Caco-2 (cell line): ENCODE data around the gene ZNF501. TPM values are rescaled to one million over a fixed set of nuclear protein-coding genes. Genes with fewer than 3 reads are reported as not detected.

Source experiments
- Bru-seq: library from RNA; stranded (reverse); fragments of 400-500 nt; gene quantifications from one replicate; lab custom pipeline; 2021; lab: Mats Ljungman, UMichigan
- BruChase-seq, 2 experiments: library from RNA; stranded (reverse); fragments of 400-500 nt; gene quantifications; one replicate each; lab custom pipeline; 2021; lab: Mats Ljungman, UMichigan
- BruUV-seq: library from RNA; stranded (reverse); fragments of 400-500 nt; replicated peaks from 2 replicates; lab custom pipeline; 2021; lab: Mats Ljungman, UMichigan
- CTCF ChIA-PET: fragments of 300-600 bp; sonication (Branson Sonifier 250); formaldehyde crosslinking; loops from one replicate; lab custom pipeline; 2022; ENCODE audit warnings: antibody characterized with exemption; lab: Charles Lee
- POLR2A ChIA-PET: fragments of 300-600 bp; sonication (Branson Sonifier 250); formaldehyde crosslinking; loops from one replicate; lab custom pipeline; 2022; ENCODE audit warnings: antibody characterized with exemption; lab: Charles Lee
- DNase-seq, 2 experiments: peaks; one replicate each; pipeline versions ENCODE4 v3.0.0 to v3.0.0-alpha.2; 2020 to 2022
- H3K27me3 ChIP-seq: replicated peaks from 2 replicates; pipeline ENCODE4 v1.6.0; 2011; ENCODE audit warnings: low read length; ENCODE audit not compliant: control insufficient read depth, insufficient read depth
- H3K36me3 ChIP-seq: 2 replicates; pipeline ENCODE4 v1.5.1; 2011; ENCODE audit warnings: low read length; ENCODE audit not compliant: control insufficient read depth, insufficient read depth
- H3K4me1 ChIP-seq: fragments of 250-450 bp; sonication (Bioruptor Pico); 2 replicates; pipeline ENCODE4 v1.5.1; 2020; ENCODE audit warnings: mild to moderate bottlenecking
- H3K4me3 ChIP-seq: 2 replicates; pipeline ENCODE4 v1.5.1; 2011; ENCODE audit warnings: low read depth, mild to moderate bottlenecking, control low read depth, low read length
- H3K9me3 ChIP-seq: fragments of 250-450 bp; sonication (Bioruptor Pico); 2 replicates; pipeline ENCODE4 v1.5.1; 2020; ENCODE audit warnings: mild to moderate bottlenecking, moderate library complexity
- H3K27ac Mint-ChIP-seq: one replicate; pipeline ENCODE4 v1.8.0; 2022; ENCODE audit warnings: mixed read lengths; ENCODE audit not compliant: unreplicated experiment
- H3K27me3 Mint-ChIP-seq: one replicate; pipeline ENCODE4 v1.8.0; 2022; ENCODE audit warnings: mixed read lengths; ENCODE audit not compliant: insufficient read depth, unreplicated experiment
- H3K36me3 Mint-ChIP-seq: one replicate; pipeline ENCODE4 v1.8.0; 2022; ENCODE audit warnings: mild to moderate bottlenecking, mixed read lengths; ENCODE audit not compliant: insufficient read depth, unreplicated experiment
- H3K4me1 Mint-ChIP-seq: one replicate; pipeline ENCODE4 v1.8.0; 2022; ENCODE audit warnings: low read depth, mixed read lengths; ENCODE audit not compliant: unreplicated experiment
- H3K4me3 Mint-ChIP-seq: one replicate; pipeline ENCODE4 v1.8.0; 2022; ENCODE audit warnings: mild to moderate bottlenecking, moderate library complexity, mixed read lengths; ENCODE audit not compliant: unreplicated experiment
- H3K9me3 Mint-ChIP-seq: one replicate; pipeline ENCODE4 v1.8.0; 2022; ENCODE audit warnings: mixed read lengths; ENCODE audit not compliant: unreplicated experiment
- intact Hi-C: fragments of 100-400 bp; cut with micrococcal nuclease; formaldehyde crosslinking; loops from one replicate; pipeline ENCODE4 v1.10.0; 2022; ENCODE audit not compliant: unreplicated experiment
- long read RNA-seq: library from polyadenylated mRNA; stranded (forward); transcript quantifications from one replicate; pipeline ENCODE4 v2.0.0, GENCODE V29; 2022
- total RNA-seq: library from RNA; stranded (reverse); gene quantifications from 2 replicates; pipeline ENCODE4 v1.2.3, GENCODE V29; 2022
- TF ChIP-seq, protein P1 (sequence below), 2 experiments: fragments of 200-600 bp in 1 of 2; IDR thresholded peaks; 1 replicate in 1 of 2; 2 replicates in 1 of 2; pipeline versions ENCODE4 v1.5.1 to v1.8.0; 2011 to 2022; ENCODE audit warnings: antibody characterized with exemption in 1 of 2, control low read depth in 1 of 2, inconsistent platforms in 1 of 2, low read depth in 1 of 2, low read length in 1 of 2, mild to moderate bottlenecking in 1 of 2, moderate library complexity in 1 of 2; ENCODE audit not compliant: insufficient read depth in 1 of 2, severe bottlenecking in 1 of 2, unreplicated experiment in 1 of 2

The ZNF501 gene
- total RNA-seq (3.2 and 3.3 TPM in 2 replicates), Bru-seq, nascent RNA (percentile 67 among the genes with signal in this experiment), BruChase-seq, experiment 1, labeled RNA remaining after a 2-hour chase (percentile 58 among the genes with signal in this experiment), BruChase-seq, experiment 2, labeled RNA remaining after a 6-hour chase (percentile 42 among the genes with signal in this experiment)
- long read RNA-seq, partial matches to known transcripts, result 0 of 3 reads
- long read RNA-seq, other reads (novel, unspliced or antisense), result 1 of 3 reads

DNA sequence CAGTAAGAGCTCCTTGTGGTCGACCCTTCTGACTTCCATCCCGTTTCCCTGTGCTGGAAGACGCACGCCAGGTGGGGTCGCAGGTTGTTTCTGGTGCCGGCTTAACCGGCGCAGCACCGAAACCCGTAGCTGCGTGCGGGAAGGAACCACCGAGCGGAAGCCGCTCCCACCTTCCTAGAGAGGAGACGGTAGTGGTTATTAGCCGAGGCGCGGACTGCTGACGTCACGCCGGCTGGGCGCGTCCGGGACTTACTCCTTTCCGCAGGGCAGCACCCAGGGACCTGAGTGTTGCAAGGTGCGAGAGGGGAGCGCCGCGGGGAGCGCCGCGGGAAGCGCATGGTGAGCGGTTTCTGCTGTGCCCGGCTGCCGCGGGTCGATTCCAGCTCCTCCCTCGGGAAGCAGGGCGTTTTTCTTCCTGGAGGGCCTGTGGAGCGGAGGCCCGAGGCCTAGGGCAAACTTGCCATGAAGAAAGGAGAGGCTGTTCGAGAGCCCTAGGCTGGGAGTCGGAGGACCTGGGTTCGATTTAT is at the start of gene ZNF501:
Gene ZNF501 (plus strand): TSS at position 252 of the 527 bp plus-strand sequence. CDS start 4,787 bp downstream, outside the sequence.
- Mint-ChIP-seq H3K4me1 (no peaks in the 10 kb centered on the region), H3K36me3 (peaks cover 25% of the 10 kb centered on the region), H3K4me3 (peak within 1 kb of the TSS; percentile 96), H3K27ac (peak within 1 kb of the TSS; percentile 97), H3K9me3 (peaks cover 44% of the 10 kb centered on the region), H3K27me3 (no peaks in the 10 kb centered on the region)
- TF ChIP-seq, protein P1, sequence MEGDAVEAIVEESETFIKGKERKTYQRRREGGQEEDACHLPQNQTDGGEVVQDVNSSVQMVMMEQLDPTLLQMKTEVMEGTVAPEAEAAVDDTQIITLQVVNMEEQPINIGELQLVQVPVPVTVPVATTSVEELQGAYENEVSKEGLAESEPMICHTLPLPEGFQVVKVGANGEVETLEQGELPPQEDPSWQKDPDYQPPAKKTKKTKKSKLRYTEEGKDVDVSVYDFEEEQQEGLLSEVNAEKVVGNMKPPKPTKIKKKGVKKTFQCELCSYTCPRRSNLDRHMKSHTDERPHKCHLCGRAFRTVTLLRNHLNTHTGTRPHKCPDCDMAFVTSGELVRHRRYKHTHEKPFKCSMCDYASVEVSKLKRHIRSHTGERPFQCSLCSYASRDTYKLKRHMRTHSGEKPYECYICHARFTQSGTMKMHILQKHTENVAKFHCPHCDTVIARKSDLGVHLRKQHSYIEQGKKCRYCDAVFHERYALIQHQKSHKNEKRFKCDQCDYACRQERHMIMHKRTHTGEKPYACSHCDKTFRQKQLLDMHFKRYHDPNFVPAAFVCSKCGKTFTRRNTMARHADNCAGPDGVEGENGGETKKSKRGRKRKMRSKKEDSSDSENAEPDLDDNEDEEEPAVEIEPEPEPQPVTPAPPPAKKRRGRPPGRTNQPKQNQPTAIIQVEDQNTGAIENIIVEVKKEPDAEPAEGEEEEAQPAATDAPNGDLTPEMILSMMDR (IDR thresholded peaks at IDR 0.05; ENCODE audit: insufficient read depth in 1 of 2, low read depth in 1 of 2, low read length in 1 of 2, severe bottlenecking in 1 of 2, unreplicated experiment in 1 of 2), result peak in 1 of 2 experiments; percentile 16
- ChIA-PET POLR2A (interaction anchor here (0.6 to 1.1 kb wide), 4 partner anchors 17 to 246 kb away, joined by 3 to 6 read pairs (median 4); partner anchors contain the start of genes KIAA1143, KIF15, ZDHHC3 and ZNF502), CTCF (interaction anchor here (0.5 to 1.2 kb wide), 2 partner anchors 17 to 1028 kb away, joined by 4 to 5 read pairs; partner anchors contain the start of gene ZNF502)
- DNase-seq, result peak; percentile 94 to 95
- intact Hi-C loops, result loop anchor here (1.0 kb wide), 2 partner anchors 17 to 32 kb away; partner anchors contain the start of genes KIAA1143, KIF15 and ZNF502
- peak within 1 kb of the TSS; percentile 83 for H3K4me3 ChIP-seq
- H3K9me3 ChIP-seq, result peaks cover 45% of the 10 kb centered on the region
- H3K36me3 ChIP-seq, result peaks cover 2% of the 10 kb centered on the region; the same call in 1 of the 2 replicates
- no peaks in the 10 kb centered on the region for H3K27me3 ChIP-seq
- BruUV-seq, result no TSS peak
- H3K4me1 ChIP-seq, result no peaks in the 10 kb centered on the region; the same call in 1 of the 2 replicates

DNA sequence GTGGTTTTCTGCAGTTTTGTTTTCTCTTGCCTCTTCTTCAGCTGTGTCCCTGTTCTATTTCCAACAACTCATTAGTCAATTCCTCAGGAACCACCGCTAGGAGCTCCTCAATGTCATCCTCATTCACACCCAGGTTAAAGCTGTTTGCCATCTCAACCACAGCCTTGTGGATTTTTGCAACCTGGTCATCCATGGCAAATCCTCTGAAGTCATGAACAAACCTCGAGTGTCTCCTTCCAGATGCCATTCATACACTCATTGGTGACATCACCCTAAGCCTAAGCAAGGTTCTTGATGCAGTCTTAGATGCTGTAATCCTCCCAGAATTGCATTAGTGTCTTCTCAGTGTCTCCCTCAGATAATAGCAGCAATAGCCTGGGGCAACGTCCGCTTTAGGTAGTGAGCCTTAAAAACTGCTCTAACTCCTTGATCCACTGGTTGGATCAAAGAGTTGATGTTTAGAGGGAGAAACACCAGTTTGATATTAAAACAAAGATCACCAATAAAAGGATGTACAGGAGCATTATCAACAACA is 48.4 kb upstream of the ZNF501 start:
- Histone ChIP-seq H3K9me3 (no peaks in the 10 kb centered on the region), H3K36me3 (no peaks in the 10 kb centered on the region), H3K27me3 (no peaks in the 10 kb centered on the region), H3K4me1 (no peaks in the 10 kb centered on the region), H3K4me3 (no peak overlapping the region)
- intact Hi-C loops, result no loop called here
- no peaks in the 10 kb centered on the region for H3K36me3 Mint-ChIP-seq
- peaks cover 6% of the 10 kb centered on the region for H3K27me3 Mint-ChIP-seq
- no peak overlapping the region for H3K27ac Mint-ChIP-seq
- peaks cover 1% of the 10 kb centered on the region for H3K9me3 Mint-ChIP-seq
- TF ChIP-seq, protein P1 (IDR thresholded peaks at IDR 0.05; ENCODE audit: insufficient read depth in 1 of 2, low read depth in 1 of 2, low read length in 1 of 2, severe bottlenecking in 1 of 2, unreplicated experiment in 1 of 2), result no peak
- POLR2A ChIA-PET, result no interaction called here
- no peak overlapping the region for H3K4me3 Mint-ChIP-seq
- DNase-seq, result no peak
- CTCF ChIA-PET, result no interaction called here
- no TSS peak for BruUV-seq
- no peaks in the 10 kb centered on the region for H3K4me1 Mint-ChIP-seq

DNA sequence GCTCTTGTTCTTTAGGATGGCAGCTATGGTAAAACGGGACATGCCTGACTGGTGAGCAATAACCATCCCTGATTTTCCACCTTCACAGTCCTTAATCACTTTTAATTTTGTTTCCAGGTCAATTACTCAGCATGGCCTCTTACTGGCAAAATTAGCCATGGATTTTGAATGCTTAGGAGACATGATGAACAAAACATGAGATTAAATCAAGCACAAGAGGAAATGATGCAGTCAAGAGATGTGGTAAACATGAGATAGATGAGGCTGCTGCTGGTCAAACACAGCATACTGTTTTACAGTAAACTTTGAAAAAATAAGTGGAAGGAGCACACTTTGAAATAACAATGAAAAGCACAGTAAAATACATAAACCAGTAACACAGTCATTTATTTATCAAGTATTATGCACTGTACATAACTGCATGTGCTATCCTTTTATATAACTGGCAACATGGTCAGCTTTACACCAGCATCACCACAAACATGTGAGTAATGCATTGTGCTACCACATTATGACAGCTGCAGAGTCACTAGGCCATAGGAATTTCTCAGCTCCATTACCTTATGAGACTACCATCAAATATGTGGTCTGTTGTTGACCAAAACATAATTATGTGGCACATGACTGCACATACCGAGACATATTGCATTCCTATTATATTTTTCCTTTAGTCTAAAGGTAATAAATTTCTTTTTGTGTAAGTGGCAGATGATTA is 47.1 kb upstream of the ZNF501 start:
- ChIA-PET POLR2A (no interaction called here), CTCF (no interaction called here)
- Histone ChIP-seq H3K9me3 (no peaks in the 10 kb centered on the region), H3K36me3 (no peaks in the 10 kb centered on the region), H3K4me3 (no peak overlapping the region), H3K27me3 (no peaks in the 10 kb centered on the region), H3K4me1 (no peaks in the 10 kb centered on the region)
- TF ChIP-seq, protein P1 (IDR thresholded peaks at IDR 0.05; ENCODE audit: insufficient read depth in 1 of 2, low read depth in 1 of 2, low read length in 1 of 2, severe bottlenecking in 1 of 2, unreplicated experiment in 1 of 2), result no peak
- H3K4me3 Mint-ChIP-seq, result no peak overlapping the region
- no peak for DNase-seq
- no peaks in the 10 kb centered on the region for H3K4me1 Mint-ChIP-seq
- no peak overlapping the region for H3K27ac Mint-ChIP-seq
- H3K9me3 Mint-ChIP-seq, result peaks cover 15% of the 10 kb centered on the region
- no TSS peak for BruUV-seq
- intact Hi-C loops, result no loop called here
- H3K27me3 Mint-ChIP-seq, result peaks cover 4% of the 10 kb centered on the region
- no peaks in the 10 kb centered on the region for H3K36me3 Mint-ChIP-seq
